ENCODE results near the gene BOK.

- TF ChIP-seq POLR2A (IDR thresholded peaks at IDR 0.05) = no peak
- TF ChIP-seq CTCF (IDR thresholded peaks at IDR 0.05) = no peak
Measured at GRCh38 chr2:241560162-241560882, 1.8 kb downstream of the BOK start.

All from body of pancreas (tissue), 4 donors.